Fibroblast of lung (primary cell): ENCODE data around the gene OASL. TPM values are rescaled to one million over a fixed set of nuclear protein-coding genes. Genes with fewer than 3 reads are reported as not detected.
"Not testable (repeated sequence)": the region's sequence is repeated elsewhere in the genome, so short reads cannot be mapped to it uniquely, and the experiment has no call there.

Source experiments
- DNase-seq, 2 donors: peaks; one replicate each; pipeline versions ENCODE4 v3.0.0 to v3.0.0-alpha.2; 2010; ENCODE audit warnings: low read depth in 2 of 2
- H2AFZ ChIP-seq: 2 replicates; pipeline ENCODE4 v1.5.1; 2012; ENCODE audit warnings: low read length, control low read depth, inconsistent platforms
- H3K27ac ChIP-seq: 2 replicates; pipeline ENCODE4 v1.5.1; 2011; ENCODE audit warnings: low read length, control low read depth; ENCODE audit not compliant: insufficient read depth
- H3K27me3 ChIP-seq: 2 replicates; pipeline ENCODE4 v1.5.1; 2011; ENCODE audit warnings: mild to moderate bottlenecking, low read length; ENCODE audit not compliant: control insufficient read depth, insufficient read depth
- H3K36me3 ChIP-seq: 2 replicates; pipeline ENCODE4 v1.5.1; 2011; ENCODE audit warnings: low read length; ENCODE audit not compliant: control insufficient read depth, insufficient read depth
- H3K4me1 ChIP-seq: 2 replicates; pipeline ENCODE4 v1.5.1; 2011; ENCODE audit warnings: low read length; ENCODE audit not compliant: control insufficient read depth, insufficient read depth; ENCODE audit errors: extremely low read depth
- H3K4me2 ChIP-seq: 2 replicates; pipeline ENCODE4 v1.5.1; 2011; ENCODE audit warnings: low read length, control low read depth; ENCODE audit not compliant: insufficient read depth; ENCODE audit errors: extremely low read depth
- H3K4me3 ChIP-seq, 4 experiments: fragments of 200-600 bp in 1 of 4; sonication (generic) in 1 of 4; replicated peaks in 1 of 4; 2 replicates each; pipeline ENCODE4 v1.5.1; 2011 to 2016; ENCODE audit warnings: low read length in 4 of 4, low read depth in 3 of 4, mild to moderate bottlenecking in 3 of 4, control low read depth in 2 of 4, inconsistent platforms in 1 of 4, mixed read lengths in 1 of 4; ENCODE audit not compliant: insufficient read depth in 1 of 4; ENCODE audit errors: control extremely low read depth in 1 of 4
- H3K79me2 ChIP-seq: 2 replicates; pipeline ENCODE4 v1.5.1; 2012; ENCODE audit warnings: mild to moderate bottlenecking, low read length, inconsistent platforms; ENCODE audit not compliant: control insufficient read depth, insufficient read depth
- H3K9ac ChIP-seq: 2 replicates; pipeline ENCODE4 v1.5.1; 2011; ENCODE audit warnings: mild to moderate bottlenecking, low read length, control low read depth; ENCODE audit not compliant: insufficient read depth
- H3K9me3 ChIP-seq: 2 replicates; pipeline ENCODE4 v1.5.1; 2012; ENCODE audit warnings: low read depth, low read length; ENCODE audit not compliant: control insufficient read depth, insufficient read depth
- H4K20me1 ChIP-seq: 2 replicates; pipeline ENCODE4 v1.5.1; 2011; ENCODE audit warnings: low read length; ENCODE audit not compliant: control insufficient read depth, insufficient read depth; ENCODE audit errors: extremely low read depth
- CTCF ChIP-seq, 2 donors: IDR thresholded peaks in 1 of 2; conservative IDR thresholded peaks in 1 of 2; 1 replicate in 1 of 2; 2 replicates in 1 of 2; pipeline ENCODE4 v1.5.1; 2011 to 2012; ENCODE audit warnings: low read length in 2 of 2, control low read depth in 1 of 2, inconsistent platforms in 1 of 2, low read depth in 1 of 2, mild to moderate bottlenecking in 1 of 2
- EZH2 ChIP-seq: IDR thresholded peaks from 2 replicates; pipeline ENCODE4 v1.5.1; 2012; ENCODE audit warnings: low read length, control low read depth, mild to moderate bottlenecking; ENCODE audit errors: missing control alignments
- polyA plus RNA-seq, 2 donors: library from polyadenylated mRNA; depleted of rRNA in 1 of 2; stranded (reverse) in 1 of 2; unstranded in 1 of 2; fragments of >200 nt; gene quantifications; 2 replicates each; pipeline ENCODE4 v1.2.1, GENCODE V29; 2011 to 2012; ENCODE audit warnings: missing spikeins in 1 of 2
- total RNA-seq: library from RNA; depleted of rRNA; stranded (reverse); fragments of >200 nt; gene quantifications from 2 replicates; pipeline ENCODE4 v1.2.1, GENCODE V29; 2014

Gene OASL
- total and polyA plus RNA-seq, 2 donors (not counting 1 experiment from before 2014, with no cell fraction given), result 0.07 to 1.2 TPM

- H2AFZ ChIP-seq, result no peak overlapping the region
- H3K4me1 ChIP-seq, result no peaks in the 10 kb centered on the region
- H3K9me3 ChIP-seq, result no peaks in the 10 kb centered on the region
- H3K9ac ChIP-seq, result no peak overlapping the region
- no peak for DNase-seq
- no peaks in the 10 kb centered on the region for H3K79me2 ChIP-seq
- TF ChIP-seq EZH2 (no peak), CTCF (conservative IDR thresholded peaks at IDR 0.05 in 1 of 2, IDR thresholded peaks at IDR 0.05 in 1 of 2; ENCODE audit: low read depth in 1 of 2, low read length in 2 of 2) (no peak)
- H3K36me3 ChIP-seq, result no peaks in the 10 kb centered on the region
- no peak overlapping the region for H3K4me2 ChIP-seq
- H3K27ac ChIP-seq, result no peak overlapping the region
- H4K20me1 ChIP-seq, result no peaks in the 10 kb centered on the region
- no peak overlapping the region for H3K4me3 ChIP-seq
- no peaks in the 10 kb centered on the region for H3K27me3 ChIP-seq
Observed at GRCh38 chr12:121072147-121072546, 33.1 kb upstream of the OASL start.

GRCh38 chr12:121069206-121069605 lies 30.2 kb upstream of the OASL start:
- no peak for TF ChIP-seq CTCF (conservative IDR thresholded peaks at IDR 0.05 in 1 of 2, IDR thresholded peaks at IDR 0.05 in 1 of 2; ENCODE audit: low read depth in 1 of 2, low read length in 2 of 2)
- TF ChIP-seq EZH2, result no peak
- H3K27me3 ChIP-seq, result no peaks in the 10 kb centered on the region
- H3K79me2 ChIP-seq, result no peaks in the 10 kb centered on the region
- H3K4me1 ChIP-seq, result no peaks in the 10 kb centered on the region
- DNase-seq, result no peak
- no peaks in the 10 kb centered on the region for H3K36me3 ChIP-seq
- no peak overlapping the region for H3K27ac ChIP-seq
- no peak overlapping the region for H3K4me3 ChIP-seq
- H3K9ac ChIP-seq, result no peak overlapping the region
- H3K4me2 ChIP-seq, result no peak overlapping the region
- no peak overlapping the region for H2AFZ ChIP-seq
- no peaks in the 10 kb centered on the region for H3K9me3 ChIP-seq
- no peaks in the 10 kb centered on the region for H4K20me1 ChIP-seq

GRCh38 chr12:121065345-121065744 lies 26.3 kb upstream of the OASL start:
- Histone ChIP-seq H3K79me2 (no peaks in the 10 kb centered on the region), H3K9ac (no peak overlapping the region), H3K27ac (no peak overlapping the region), H2AFZ (no peak overlapping the region), H4K20me1 (no peaks in the 10 kb centered on the region), H3K27me3 (no peaks in the 10 kb centered on the region), H3K4me1 (peaks cover 2% of the 10 kb centered on the region), H3K4me3 (no peak overlapping the region), H3K36me3 (no peaks in the 10 kb centered on the region), H3K9me3 (no peaks in the 10 kb centered on the region), H3K4me2 (no peak overlapping the region)
- no peak for DNase-seq
- TF ChIP-seq CTCF (conservative IDR thresholded peaks at IDR 0.05 in 1 of 2, IDR thresholded peaks at IDR 0.05 in 1 of 2; ENCODE audit: low read depth in 1 of 2, low read length in 2 of 2) (no peak), EZH2 (no peak)

- not testable (repeated sequence) for H3K36me3 ChIP-seq, H3K27me3 ChIP-seq, H3K9me3 ChIP-seq, H3K9ac ChIP-seq, H2AFZ ChIP-seq, H4K20me1 ChIP-seq, H3K4me1 ChIP-seq, H3K27ac ChIP-seq, H3K79me2 ChIP-seq, H3K4me2 ChIP-seq, H3K4me3 ChIP-seq, DNase-seq
Observed at GRCh38 chr12:121064586-121064985, 25.5 kb upstream of the OASL start.
